Prostate gland (tissue), 2 donors: Measurements from ENCODE around the gene NDUFV2.

Experiments used
- CTCF ChIP-seq, 4 experiments: fragments of 200-600 bp in 2 of 4; fragments of 450-650 bp in 2 of 4; sonication (generic) in 2 of 4; IDR thresholded peaks; 1 replicate in 3 of 4; 2 replicates in 1 of 4; pipeline ENCODE4 v1.5.1; 2016 to 2019; ENCODE audit warnings: antibody characterized with exemption in 4 of 4, mild to moderate bottlenecking in 2 of 4, moderate library complexity in 2 of 4
- POLR2A ChIP-seq: fragments of 450-650 bp; IDR thresholded peaks from one replicate; pipeline ENCODE4 v1.6.1; 2016; ENCODE audit warnings: antibody characterized with exemption, mild to moderate bottlenecking

- TF ChIP-seq CTCF (IDR thresholded peaks at IDR 0.05), result no peak
- TF ChIP-seq POLR2A, result no peak
Measured at GRCh38 chr18:9140984-9141383, 38.5 kb downstream of the NDUFV2 start.
